Trophoblast cell (in vitro differentiated cells and primary cell): ENCODE data around the gene SELENOH.

Experiments
- DNase-seq, 2 donors: peaks; one replicate each; pipeline ENCODE4 v3.0.0-alpha.2; 2016
- H2AFZ ChIP-seq: 2 replicates; pipeline ENCODE4 v1.6.1; 2013; ENCODE audit warnings: low read length, moderate library complexity, mild to moderate bottlenecking; ENCODE audit not compliant: insufficient read depth, poor library complexity
- H2AK5ac ChIP-seq: 2 replicates; pipeline ENCODE4 v1.6.1; 2013; ENCODE audit warnings: mild to moderate bottlenecking, low read length
- H2BK120ac ChIP-seq: 2 replicates; pipeline ENCODE4 v1.6.1; 2013; ENCODE audit warnings: low read length, mild to moderate bottlenecking, moderate library complexity; ENCODE audit not compliant: insufficient read depth, poor library complexity
- H2BK12ac ChIP-seq: 2 replicates; pipeline ENCODE4 v1.6.1; 2013; ENCODE audit warnings: mild to moderate bottlenecking, low read length, moderate library complexity
- H2BK5ac ChIP-seq: 2 replicates; pipeline ENCODE4 v1.6.1; 2013; ENCODE audit warnings: low read length, low read depth, moderate library complexity, mild to moderate bottlenecking; ENCODE audit not compliant: poor library complexity
- H3K14ac ChIP-seq: 2 replicates; pipeline ENCODE4 v1.6.1; 2013; ENCODE audit warnings: mild to moderate bottlenecking, low read length
- H3K18ac ChIP-seq: 2 replicates; pipeline ENCODE4 v1.6.1; 2013; ENCODE audit warnings: mild to moderate bottlenecking, low read length
- H3K23ac ChIP-seq: 2 replicates; pipeline ENCODE4 v1.6.1; 2013; ENCODE audit warnings: low read length
- H3K27ac ChIP-seq: 2 replicates; pipeline ENCODE4 v1.5.1; 2013; ENCODE audit warnings: low read depth, mild to moderate bottlenecking, inconsistent platforms, low read length, moderate library complexity
- H3K27me3 ChIP-seq: 2 replicates; pipeline ENCODE4 v1.6.1; 2013; ENCODE audit warnings: inconsistent platforms, mild to moderate bottlenecking, low read length, moderate library complexity; ENCODE audit not compliant: insufficient read depth
- H3K36me3 ChIP-seq, 2 experiments: 1 replicate in 1 of 2; 2 replicates in 1 of 2; pipeline ENCODE4 v1.6.1; 2013; ENCODE audit warnings: low read length in 2 of 2, mild to moderate bottlenecking in 2 of 2, moderate library complexity in 1 of 2; ENCODE audit not compliant: insufficient read depth in 2 of 2, control insufficient read depth in 1 of 2
- H3K4ac ChIP-seq: 2 replicates; pipeline ENCODE4 v1.6.1; 2013; ENCODE audit warnings: low read depth, mild to moderate bottlenecking, low read length, moderate library complexity
- H3K4me1 ChIP-seq, 2 experiments: 1 replicate in 1 of 2; 2 replicates in 1 of 2; pipeline ENCODE4 v1.6.1; 2013; ENCODE audit warnings: low read length in 2 of 2, mild to moderate bottlenecking in 2 of 2, moderate library complexity in 1 of 2; ENCODE audit not compliant: insufficient read depth in 2 of 2, control insufficient read depth in 1 of 2
- H3K4me2 ChIP-seq: 2 replicates; pipeline ENCODE4 v1.6.1; 2013; ENCODE audit warnings: inconsistent platforms, mild to moderate bottlenecking, low read length, moderate library complexity
- H3K4me3 ChIP-seq: 2 replicates; pipeline ENCODE4 v1.5.1; 2013; ENCODE audit warnings: mild to moderate bottlenecking, low read depth, low read length, inconsistent platforms
- H3K79me1 ChIP-seq: one replicate; pipeline ENCODE4 v1.6.1; 2013; ENCODE audit warnings: low read length
- H3K79me2 ChIP-seq: 2 replicates; pipeline ENCODE4 v1.6.1; 2013; ENCODE audit warnings: low read length, mild to moderate bottlenecking; ENCODE audit not compliant: control insufficient read depth, insufficient read depth, poor library complexity
- H3K9ac ChIP-seq: 2 replicates; pipeline ENCODE4 v1.6.1; 2013; ENCODE audit warnings: mild to moderate bottlenecking, low read length
- H3K9me3 ChIP-seq: 2 replicates; pipeline ENCODE4 v1.6.1; 2013; ENCODE audit warnings: low read depth, mild to moderate bottlenecking, control low read depth, inconsistent platforms, low read length; ENCODE audit not compliant: insufficient read depth
- H4K12ac ChIP-seq: 2 replicates; pipeline ENCODE4 v1.6.1; 2013; ENCODE audit warnings: low read depth, mild to moderate bottlenecking, low read length, moderate library complexity
- H4K8ac ChIP-seq: 2 replicates; pipeline ENCODE4 v1.6.1; 2013; ENCODE audit warnings: low read depth, mild to moderate bottlenecking, low read length, moderate library complexity
- H4K91ac ChIP-seq: one replicate; pipeline ENCODE4 v1.6.1; 2013; ENCODE audit warnings: low read depth, mild to moderate bottlenecking, low read length, moderate library complexity
- WGBS: extraction: QIAGEN DNeasy Blood & Tissue Kit; methylation state at CpG from one replicate; pipeline ENCODE4 v1.1.7; 2013; ENCODE audit warnings: missing lambda C conversion rate; ENCODE audit not compliant: insufficient read length, insufficient coverage; ENCODE audit errors: extremely low coverage; 5-methylcytosine and 5-hydroxymethylcytosine counted together

The SELENOH gene

DNA sequence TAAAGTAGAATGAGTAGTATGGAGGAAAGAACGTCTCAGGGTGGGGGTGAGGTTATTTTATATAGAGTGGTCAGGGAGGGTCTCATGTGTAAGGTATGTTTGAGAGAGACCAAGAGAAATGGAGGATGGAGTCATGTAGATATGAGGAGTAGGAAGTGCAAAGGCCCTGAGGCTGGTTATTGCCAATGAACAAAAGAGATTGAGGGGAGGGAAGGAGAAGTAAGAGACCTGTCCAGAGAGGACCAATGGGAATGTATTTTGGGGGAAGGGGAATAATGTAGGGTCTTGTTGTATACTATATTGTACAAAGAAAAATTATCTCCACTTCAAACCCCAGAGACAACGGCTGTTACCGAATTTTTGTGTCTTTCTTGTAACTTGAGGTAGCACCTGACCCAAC, 30.1 kb downstream of the SELENOH start:
- H3K27ac ChIP-seq, result no peak overlapping the region
- H2BK120ac ChIP-seq, result no peak overlapping the region
- no peak overlapping the region for H3K4me2 ChIP-seq
- H3K27me3 ChIP-seq, result no peaks in the 10 kb centered on the region
- peaks cover 18% of the 10 kb centered on the region for H3K79me2 ChIP-seq
- no peak overlapping the region for H3K18ac ChIP-seq
- WGBS, result 100% methylated on average over 1 of the region's 3 CpGs
- no peak overlapping the region for H2AK5ac ChIP-seq
- peaks cover 5% of the 10 kb centered on the region for H3K79me1 ChIP-seq
- H3K14ac ChIP-seq, result no peak overlapping the region
- no peak for DNase-seq
- no peak overlapping the region for H4K12ac ChIP-seq
- no peak overlapping the region for H3K9ac ChIP-seq
- no peaks in the 10 kb centered on the region for H3K36me3 ChIP-seq
- no peak overlapping the region for H3K23ac ChIP-seq
- no peak overlapping the region for H3K4me3 ChIP-seq
- H2AFZ ChIP-seq, result no peak overlapping the region
- H4K8ac ChIP-seq, result no peak overlapping the region
- peaks cover 10 to 20% of the 10 kb centered on the region in 2 experiments for H3K4me1 ChIP-seq
- H4K91ac ChIP-seq, result no peak overlapping the region
- H3K4ac ChIP-seq, result peak overlapping the region; percentile 91
- H3K9me3 ChIP-seq, result no peaks in the 10 kb centered on the region
- H2BK12ac ChIP-seq, result no peak overlapping the region
- no peak overlapping the region for H2BK5ac ChIP-seq

DNA sequence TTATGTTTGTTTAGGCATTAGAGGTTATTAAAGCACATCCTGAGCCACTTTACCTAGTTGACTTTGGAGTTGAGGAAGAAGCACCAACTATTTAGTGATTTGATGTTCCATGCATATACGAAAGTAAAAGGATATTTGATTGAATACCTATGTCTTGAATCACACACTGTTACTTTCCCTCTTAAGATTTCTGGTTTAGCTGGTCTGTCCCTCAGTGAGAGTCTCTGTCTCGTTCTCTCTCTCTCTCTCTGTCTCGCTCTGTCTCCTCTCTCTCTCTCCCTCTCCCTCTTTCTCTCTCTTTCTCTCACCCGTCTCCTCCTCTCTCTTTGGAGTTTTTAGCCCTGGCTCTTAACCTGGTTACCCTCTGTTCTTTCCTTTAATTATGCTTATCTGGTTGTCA, 31.3 kb downstream of the SELENOH start:
- no peaks in the 10 kb centered on the region for H3K36me3 ChIP-seq
- no peak overlapping the region for H3K14ac ChIP-seq
- peaks cover 14% of the 10 kb centered on the region for H3K79me2 ChIP-seq
- no peak overlapping the region for H3K4me3 ChIP-seq
- peak overlapping the region; percentile 36 for H3K4me2 ChIP-seq
- H3K4ac ChIP-seq, result peak overlapping the region; percentile 93
- peak in 1 of 2 donors; percentile 55 for DNase-seq
- no peak overlapping the region for H2BK5ac ChIP-seq
- H2BK120ac ChIP-seq, result no peak overlapping the region
- H2AFZ ChIP-seq, result no peak overlapping the region
- no peak overlapping the region for H4K12ac ChIP-seq
- no peak overlapping the region for H3K23ac ChIP-seq
- no peak overlapping the region for H3K9ac ChIP-seq
- peaks cover 11 to 30% of the 10 kb centered on the region in 2 experiments for H3K4me1 ChIP-seq
- no peaks in the 10 kb centered on the region for H3K27me3 ChIP-seq
- WGBS, result no CpG with 5 or more reads among the region's 4 CpGs
- H3K27ac ChIP-seq, result peak overlapping the region; percentile 74
- H3K79me1 ChIP-seq, result peaks cover 10% of the 10 kb centered on the region
- H2AK5ac ChIP-seq, result no peak overlapping the region
- no peak overlapping the region for H3K18ac ChIP-seq
- H2BK12ac ChIP-seq, result no peak overlapping the region
- H4K91ac ChIP-seq, result no peak overlapping the region
- H3K9me3 ChIP-seq, result no peaks in the 10 kb centered on the region
- no peak overlapping the region for H4K8ac ChIP-seq

DNA sequence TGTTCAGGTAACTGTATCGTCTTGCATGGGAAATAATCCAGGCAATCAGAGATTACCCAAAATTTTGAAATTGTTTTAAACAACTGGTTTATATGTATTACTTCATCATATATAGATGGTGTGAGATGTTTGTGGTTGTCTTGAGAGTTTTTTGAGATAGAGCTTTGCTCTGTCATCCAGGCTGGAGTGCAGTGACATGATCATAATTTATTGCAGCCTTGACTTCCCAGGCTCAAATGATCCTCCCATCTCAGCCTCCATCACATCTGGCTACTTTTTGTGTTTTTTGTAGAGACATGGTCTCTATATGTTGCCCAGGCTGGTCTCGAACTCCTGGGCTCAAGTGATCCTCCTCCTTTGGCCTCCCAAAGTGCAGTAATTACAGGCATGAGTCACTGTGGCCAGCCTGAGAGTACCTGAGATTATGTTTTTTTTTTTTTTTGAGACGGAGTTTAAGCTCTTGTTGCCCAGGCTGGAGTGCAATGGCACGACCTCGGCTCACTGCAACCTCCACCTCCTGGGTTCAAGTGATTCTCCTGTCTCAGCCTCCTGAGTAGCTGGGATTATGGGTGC, 31.8 kb downstream of the SELENOH start:
- no peaks in the 10 kb centered on the region for H3K27me3 ChIP-seq
- WGBS, result no CpG with 5 or more reads among the region's 5 CpGs
- no peak overlapping the region for H2BK5ac ChIP-seq
- H3K9ac ChIP-seq, result no peak overlapping the region
- no peak overlapping the region for H4K91ac ChIP-seq
- no peaks in the 10 kb centered on the region for H3K9me3 ChIP-seq
- H3K79me2 ChIP-seq, result peaks cover 14% of the 10 kb centered on the region
- H3K14ac ChIP-seq, result no peak overlapping the region
- no peak overlapping the region for H3K4me2 ChIP-seq
- peak overlapping the region; percentile 25 for H4K8ac ChIP-seq
- no peak overlapping the region for H2AK5ac ChIP-seq
- peaks cover 14% of the 10 kb centered on the region for H3K79me1 ChIP-seq
- H3K23ac ChIP-seq, result no peak overlapping the region
- H3K4ac ChIP-seq, result peak overlapping the region; percentile 76
- H2BK12ac ChIP-seq, result no peak overlapping the region
- H3K18ac ChIP-seq, result no peak overlapping the region
- no peak for DNase-seq
- H4K12ac ChIP-seq, result no peak overlapping the region
- no peak overlapping the region for H2BK120ac ChIP-seq
- no peak overlapping the region for H3K4me3 ChIP-seq
- no peaks in the 10 kb centered on the region for H3K36me3 ChIP-seq
- peaks cover 14 to 35% of the 10 kb centered on the region in 2 experiments for H3K4me1 ChIP-seq
- H2AFZ ChIP-seq, result no peak overlapping the region
- H3K27ac ChIP-seq, result peak overlapping the region; percentile 14

DNA sequence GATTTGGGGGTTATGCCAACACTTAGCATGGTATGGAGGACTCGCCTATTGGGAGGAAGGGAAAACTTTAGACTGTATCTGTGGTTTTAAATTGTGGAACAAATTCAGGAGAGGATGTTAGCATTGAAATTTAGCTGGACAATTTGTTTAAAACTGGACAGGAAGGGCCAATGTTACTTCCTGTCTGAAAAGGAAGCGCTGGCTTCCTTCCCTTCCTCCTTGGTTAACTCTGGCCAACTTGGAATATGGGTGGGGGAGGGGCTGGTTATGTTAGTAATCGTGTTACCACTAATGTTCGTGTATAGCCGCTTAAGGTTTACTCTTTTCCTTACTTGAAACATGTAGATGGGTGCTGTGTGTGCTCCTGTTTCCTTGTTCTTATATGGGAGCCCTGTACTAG, 34.2 kb downstream of the SELENOH start:
- H3K36me3 ChIP-seq, result no peaks in the 10 kb centered on the region
- no peak overlapping the region for H3K4me3 ChIP-seq
- H3K4ac ChIP-seq, result peak overlapping the region; percentile 76
- peaks cover 27% of the 10 kb centered on the region for H3K79me1 ChIP-seq
- no peak overlapping the region for H2BK12ac ChIP-seq
- H3K4me1 ChIP-seq, result peaks cover 17 to 44% of the 10 kb centered on the region in 2 experiments
- no peak overlapping the region for H2BK120ac ChIP-seq
- H4K91ac ChIP-seq, result no peak overlapping the region
- no peaks in the 10 kb centered on the region for H3K27me3 ChIP-seq
- peak overlapping the region; percentile 40 for H3K4me2 ChIP-seq
- no CpG with 5 or more reads among the region's 5 CpGs for WGBS
- no peak overlapping the region for H4K12ac ChIP-seq
- H3K23ac ChIP-seq, result no peak overlapping the region
- peaks cover 15% of the 10 kb centered on the region for H3K79me2 ChIP-seq
- H3K27ac ChIP-seq, result peak overlapping the region; percentile 67
- H3K9ac ChIP-seq, result no peak overlapping the region
- H2AK5ac ChIP-seq, result no peak overlapping the region
- H2BK5ac ChIP-seq, result no peak overlapping the region
- H4K8ac ChIP-seq, result no peak overlapping the region
- H2AFZ ChIP-seq, result no peak overlapping the region
- H3K14ac ChIP-seq, result no peak overlapping the region
- no peaks in the 10 kb centered on the region for H3K9me3 ChIP-seq
- no peak for DNase-seq
- no peak overlapping the region for H3K18ac ChIP-seq
